ENCODE data around the gene IPPK.

The IPPK gene

GRCh38 chr9:92656537-92656925 lies 13.4 kb downstream of the IPPK start:
- Histone ChIP-seq H3K27me3 (ENCODE audit: control insufficient read depth, insufficient read depth, low read length) (no peaks in the 10 kb centered on the region), H2AFZ (no peak overlapping the region), H3K36me3 (ENCODE audit: control insufficient read depth, insufficient read depth, low read length) (no peaks in the 10 kb centered on the region), H3K4me1 (no peaks in the 10 kb centered on the region), H3K79me2 (peaks cover 9% of the 10 kb centered on the region), H3K4me2 (ENCODE audit: low read length) (no peak overlapping the region), H3K27ac (no peak overlapping the region), H3K9ac (no peak overlapping the region), H3K9me3 (ENCODE audit: control insufficient read depth, low read length) (no peaks in the 10 kb centered on the region), H3K4me3 (ENCODE audit: low read depth, low read length) (no peak overlapping the region)
- no peak for TF ChIP-seq CTCF (IDR thresholded peaks at IDR 0.05)

- TF ChIP-seq CTCF (IDR thresholded peaks at IDR 0.05), result no peak
- Histone ChIP-seq H3K4me1 (no peaks in the 10 kb centered on the region), H3K36me3 (ENCODE audit: control insufficient read depth, insufficient read depth, low read length) (no peaks in the 10 kb centered on the region), H3K4me2 (ENCODE audit: low read length) (no peak overlapping the region), H3K27me3 (ENCODE audit: control insufficient read depth, insufficient read depth, low read length) (no peaks in the 10 kb centered on the region), H3K27ac (no peak overlapping the region), H3K79me2 (peaks cover 7% of the 10 kb centered on the region), H3K9ac (no peak overlapping the region), H3K9me3 (ENCODE audit: control insufficient read depth, low read length) (no peaks in the 10 kb centered on the region), H3K4me3 (ENCODE audit: low read depth, low read length) (no peak overlapping the region), H2AFZ (no peak overlapping the region)
Observed at GRCh38 chr9:92655896-92656536, 13.9 kb downstream of the IPPK start.

GRCh38 chr9:92655366-92655765 lies 14.6 kb downstream of the IPPK start:
- no peaks in the 10 kb centered on the region for H3K36me3 ChIP-seq (ENCODE audit: control insufficient read depth, insufficient read depth, low read length)
- H3K79me2 ChIP-seq, result peaks cover 7% of the 10 kb centered on the region
- no peaks in the 10 kb centered on the region for H3K27me3 ChIP-seq (ENCODE audit: control insufficient read depth, insufficient read depth, low read length)
- no peak overlapping the region for H3K4me3 ChIP-seq (ENCODE audit: low read depth, low read length)
- no peak overlapping the region for H3K4me2 ChIP-seq (ENCODE audit: low read length)
- no peak for TF ChIP-seq CTCF (IDR thresholded peaks at IDR 0.05)
- H3K9me3 ChIP-seq (ENCODE audit: control insufficient read depth, low read length), result no peaks in the 10 kb centered on the region
- H3K4me1 ChIP-seq, result no peaks in the 10 kb centered on the region
- H3K9ac ChIP-seq, result no peak overlapping the region
- H3K27ac ChIP-seq, result no peak overlapping the region
- no peak overlapping the region for H2AFZ ChIP-seq

GRCh38 chr9:92654481-92655301 lies 15.2 kb downstream of the IPPK start:
- no peak overlapping the region for H3K27ac ChIP-seq
- no peak overlapping the region for H3K9ac ChIP-seq
- H3K27me3 ChIP-seq (ENCODE audit: control insufficient read depth, insufficient read depth, low read length), result no peaks in the 10 kb centered on the region
- H3K4me3 ChIP-seq (ENCODE audit: low read depth, low read length), result no peak overlapping the region
- H2AFZ ChIP-seq, result no peak overlapping the region
- no peaks in the 10 kb centered on the region for H3K36me3 ChIP-seq (ENCODE audit: control insufficient read depth, insufficient read depth, low read length)
- TF ChIP-seq CTCF (IDR thresholded peaks at IDR 0.05), result no peak
- H3K9me3 ChIP-seq (ENCODE audit: control insufficient read depth, low read length), result no peaks in the 10 kb centered on the region
- H3K79me2 ChIP-seq, result peaks cover 7% of the 10 kb centered on the region
- H3K4me1 ChIP-seq, result no peaks in the 10 kb centered on the region
- no peak overlapping the region for H3K4me2 ChIP-seq (ENCODE audit: low read length)
